Endothelial cell of umbilical vein (primary cell): ENCODE results near the gene RNF150. TPM values are rescaled to one million over a fixed set of nuclear protein-coding genes. Genes with fewer than 3 reads are reported as not detected.

Source experiments
- BruUV-seq: library from RNA; stranded (reverse); fragments of 400-500 nt; replicated peaks from 2 replicates; lab custom pipeline; 2021; lab: Mats Ljungman, UMichigan
- CTCF ChIA-PET: fragments of 300-600, 350-600 bp; sonication (Branson Sonifier 250); formaldehyde crosslinking; loops from one replicate; lab custom pipeline; 2021; ENCODE audit warnings: antibody characterized with exemption, inconsistent platforms; lab: Charles Lee
- POLR2A ChIA-PET: fragments of 300-600, 350-600 bp; sonication (Branson Sonifier 250); formaldehyde crosslinking; loops from one replicate; lab custom pipeline; 2021; ENCODE audit warnings: antibody characterized with exemption, inconsistent platforms; lab: Charles Lee
- DNase-seq: peaks from one replicate; pipeline ENCODE4 v3.0.0-alpha.2; 2011; ENCODE audit warnings: low read depth, low spot score
- FAIRE-seq: peaks from 2 replicates; lab custom pipeline; 2011; peaks lifted over from hg19 to GRCh38; lab: Jason Lieb, UNC
- H2AFZ ChIP-seq: 2 replicates; pipeline ENCODE4 v1.6.0; 2012; ENCODE audit warnings: low read depth, low read length, control low read depth, inconsistent platforms
- H3K27ac ChIP-seq: 2 replicates; pipeline ENCODE4 v1.5.1; 2011; ENCODE audit warnings: low read depth, mild to moderate bottlenecking, control low read depth, low read length, moderate library complexity; ENCODE audit not compliant: insufficient read depth
- H3K27me3 ChIP-seq, 2 experiments: 2 replicates each; pipeline versions ENCODE4 v1.6.0 to v1.6.1; 2011; ENCODE audit warnings: low read length in 2 of 2, mixed read lengths in 1 of 2; ENCODE audit not compliant: control insufficient read depth in 2 of 2, insufficient read depth in 2 of 2
- H3K36me3 ChIP-seq, 2 experiments: 2 replicates in 1 of 2; 3 replicates in 1 of 2; pipeline ENCODE4 v1.5.1; 2011; ENCODE audit warnings: low read length in 2 of 2, mild to moderate bottlenecking in 1 of 2, moderate library complexity in 1 of 2; ENCODE audit not compliant: control insufficient read depth in 2 of 2, insufficient read depth in 2 of 2; ENCODE audit errors: extremely low read depth in 1 of 2
- H3K4me1 ChIP-seq: 3 replicates; pipeline ENCODE4 v1.5.1; 2011; ENCODE audit warnings: mild to moderate bottlenecking, low read length; ENCODE audit not compliant: control insufficient read depth, insufficient read depth; ENCODE audit errors: extremely low read depth
- H3K4me2 ChIP-seq: 2 replicates; pipeline ENCODE4 v1.6.1; 2011; ENCODE audit warnings: low read length, control low read depth, mixed read lengths; ENCODE audit not compliant: insufficient read depth
- H3K4me3 ChIP-seq, 3 experiments: fragments of 200-600 bp in 1 of 3; sonication (generic), shearing (Covaris generic) in 1 of 3; replicated peaks in 1 of 3; 2 replicates each; pipeline ENCODE4 v1.5.1; 2011 to 2016; ENCODE audit warnings: control low read depth in 3 of 3, low read length in 3 of 3, mild to moderate bottlenecking in 2 of 3, inconsistent platforms in 1 of 3, low read depth in 1 of 3, moderate library complexity in 1 of 3; ENCODE audit not compliant: insufficient read depth in 1 of 3
- H3K79me2 ChIP-seq: 2 replicates; pipeline ENCODE4 v1.6.0; 2012; ENCODE audit warnings: low read length, inconsistent platforms; ENCODE audit not compliant: control insufficient read depth, insufficient read depth
- H3K9ac ChIP-seq: replicated peaks from 2 replicates; pipeline ENCODE3; 2011; ENCODE audit warnings: low read length, control low read depth; ENCODE audit not compliant: insufficient read depth; ENCODE audit errors: extremely low read depth
- H3K9me1 ChIP-seq: replicated peaks from 3 replicates; pipeline ENCODE4 v1.6.0; 2011; ENCODE audit warnings: mild to moderate bottlenecking, low read length; ENCODE audit not compliant: control insufficient read depth, insufficient read depth; ENCODE audit errors: extremely low read depth
- H3K9me3 ChIP-seq: replicated peaks from 2 replicates; pipeline ENCODE4 v1.5.1; 2012; ENCODE audit warnings: low read length, inconsistent platforms; ENCODE audit not compliant: control insufficient read depth, insufficient read depth
- H4K20me1 ChIP-seq: replicated peaks from 2 replicates; pipeline ENCODE3; 2011; ENCODE audit warnings: mild to moderate bottlenecking, low read length; ENCODE audit not compliant: control insufficient read depth, insufficient read depth; ENCODE audit errors: extremely low read depth
- CTCF ChIP-seq, 2 donors: IDR thresholded peaks; 1 replicate in 1 of 2; 2 replicates in 1 of 2; pipeline ENCODE4 v1.5.1; 2011; ENCODE audit warnings: low read length in 2 of 2, mild to moderate bottlenecking in 2 of 2, moderate library complexity in 2 of 2, control low read depth in 1 of 2, inconsistent platforms in 1 of 2, low read depth in 1 of 2; ENCODE audit not compliant: insufficient read depth in 1 of 2; ENCODE audit errors: extremely low read depth in 1 of 2
- EZH2 ChIP-seq: IDR thresholded peaks from 2 replicates; pipeline ENCODE4 v1.6.1; 2012; ENCODE audit warnings: borderline replicate concordance, low read depth, mild to moderate bottlenecking, moderate library complexity, low read length, inconsistent platforms; ENCODE audit not compliant: severe bottlenecking
- FOS ChIP-seq: IDR thresholded peaks from 2 replicates; pipeline ENCODE4 v1.6.1; 2011; ENCODE audit warnings: mild to moderate bottlenecking, low read length, moderate library complexity, borderline replicate concordance; ENCODE audit not compliant: insufficient read depth
- GATA2 ChIP-seq: IDR thresholded peaks from 2 replicates; pipeline ENCODE4 v1.7.0; 2011; ENCODE audit warnings: low read depth, mild to moderate bottlenecking, moderate library complexity, mixed read lengths, low read length; ENCODE audit not compliant: insufficient read length, insufficient read depth
- JUN ChIP-seq: IDR thresholded peaks from 2 replicates; pipeline ENCODE4 v1.6.1; 2011; ENCODE audit warnings: borderline replicate concordance, low read depth; ENCODE audit not compliant: insufficient read length, insufficient read depth
- MYC ChIP-seq: IDR thresholded peaks from one replicate; pipeline ENCODE4 v1.6.1; 2011; ENCODE audit warnings: mild to moderate bottlenecking, low read depth, low read length
- POLR2A ChIP-seq: IDR thresholded peaks from 2 replicates; pipeline ENCODE4 v1.6.1; 2012; ENCODE audit warnings: low read depth, mild to moderate bottlenecking, control low read depth, low read length
- POLR2AphosphoS5 ChIP-seq: IDR thresholded peaks from 2 replicates; pipeline ENCODE4 v1.6.1; 2012; ENCODE audit warnings: low read depth, mild to moderate bottlenecking, control low read depth, low read length, moderate library complexity; ENCODE audit not compliant: insufficient read depth
- dilution Hi-C: fragments of 300-500 bp; cut with MboI; formaldehyde crosslinking; loops from one replicate; pipeline ENCODE4 v1.15.0; 2019; ENCODE audit warnings: low sequenced_read_pairs; ENCODE audit not compliant: extremely low pct_ligation_motif_present
- intact Hi-C: fragments of 100-400 bp; cut with micrococcal nuclease; formaldehyde crosslinking; loops from one replicate; pipeline ENCODE4 v1.10.0; 2022
- polyA plus RNA-seq, 4 experiments: library from polyadenylated mRNA; depleted of rRNA in 3 of 4; stranded (reverse) in 3 of 4; unstranded in 1 of 4; fragments of >200 nt; gene quantifications; 2 replicates each; pipeline versions ENCODE4 v1.2.1 to v1.2.3, GENCODE V29; 2011 to 2012; ENCODE audit warnings: missing spikeins in 1 of 4
- total RNA-seq: library from RNA; stranded (reverse); gene quantifications from 2 replicates; pipeline ENCODE4 v1.2.3, GENCODE V29; 2021
- TF ChIP-seq, protein P1 (sequence below): IDR thresholded peaks from 2 replicates; pipeline ENCODE4 v1.6.1; 2011; ENCODE audit not compliant: insufficient read depth, insufficient read length

Gene RNF150
- total and polyA plus RNA-seq, 2 donors (not counting 3 experiments of a cell fraction or from before 2014, with no cell fraction given) = 0.33 to 0.35 TPM

GRCh38 chr4:141028024-141028529 is 105.2 kb downstream of the RNF150 start:
- Histone ChIP-seq H3K4me2 (no peak overlapping the region), H3K27me3 (no peaks in the 10 kb centered on the region), H3K4me3 (no peak overlapping the region), H3K9me1 (no peaks in the 10 kb centered on the region), H3K36me3 (no peaks in the 10 kb centered on the region), H3K9me3 (no peaks in the 10 kb centered on the region), H4K20me1 (no peaks in the 10 kb centered on the region), H3K79me2 (no peaks in the 10 kb centered on the region), H2AFZ (no peak overlapping the region), H3K4me1 (no peaks in the 10 kb centered on the region), H3K27ac (no peak overlapping the region), H3K9ac (no peak overlapping the region)
- DNase-seq (no peak), FAIRE-seq (no peak)
- dilution Hi-C loops = no loop called here
- CTCF ChIA-PET = no interaction called here
- intact Hi-C loops = no loop called here
- TF ChIP-seq JUN = no peak
- POLR2A ChIA-PET = no interaction called here
- no TSS peak for BruUV-seq

GRCh38 chr4:141027421-141027820 is 105.8 kb downstream of the RNF150 start:
- no peak overlapping the region for H3K27ac ChIP-seq
- no peaks in the 10 kb centered on the region for H3K4me1 ChIP-seq
- no peak overlapping the region for H3K4me2 ChIP-seq
- no peaks in the 10 kb centered on the region for H3K9me3 ChIP-seq
- no peak for DNase-seq
- no peaks in the 10 kb centered on the region for H3K79me2 ChIP-seq
- BruUV-seq = no TSS peak
- no peaks in the 10 kb centered on the region for H3K36me3 ChIP-seq
- intact Hi-C loops (no loop called here), dilution Hi-C loops (no loop called here)
- ChIA-PET POLR2A (no interaction called here), CTCF (no interaction called here)
- no peak overlapping the region for H2AFZ ChIP-seq
- TF ChIP-seq, protein P1, sequence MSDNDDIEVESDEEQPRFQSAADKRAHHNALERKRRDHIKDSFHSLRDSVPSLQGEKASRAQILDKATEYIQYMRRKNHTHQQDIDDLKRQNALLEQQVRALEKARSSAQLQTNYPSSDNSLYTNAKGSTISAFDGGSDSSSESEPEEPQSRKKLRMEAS = no peak
- TF ChIP-seq FOS = no peak
- no peak for TF ChIP-seq JUN
- no peak for TF ChIP-seq EZH2
- TF ChIP-seq POLR2AphosphoS5 = no peak
- TF ChIP-seq MYC = no peak
- no peak for TF ChIP-seq GATA2
- no peak for TF ChIP-seq POLR2A
- TF ChIP-seq CTCF (IDR thresholded peaks at IDR 0.05; ENCODE audit: extremely low read depth in 1 of 2, insufficient read depth in 1 of 2, low read depth in 1 of 2, low read length in 2 of 2) = no peak
- no peak overlapping the region for H3K9ac ChIP-seq
- no peak overlapping the region for H3K4me3 ChIP-seq
- FAIRE-seq = no peak
- no peaks in the 10 kb centered on the region for H3K27me3 ChIP-seq
- H4K20me1 ChIP-seq = no peaks in the 10 kb centered on the region
- no peaks in the 10 kb centered on the region for H3K9me1 ChIP-seq
